ENCODE results near the gene KDR.

DNA sequence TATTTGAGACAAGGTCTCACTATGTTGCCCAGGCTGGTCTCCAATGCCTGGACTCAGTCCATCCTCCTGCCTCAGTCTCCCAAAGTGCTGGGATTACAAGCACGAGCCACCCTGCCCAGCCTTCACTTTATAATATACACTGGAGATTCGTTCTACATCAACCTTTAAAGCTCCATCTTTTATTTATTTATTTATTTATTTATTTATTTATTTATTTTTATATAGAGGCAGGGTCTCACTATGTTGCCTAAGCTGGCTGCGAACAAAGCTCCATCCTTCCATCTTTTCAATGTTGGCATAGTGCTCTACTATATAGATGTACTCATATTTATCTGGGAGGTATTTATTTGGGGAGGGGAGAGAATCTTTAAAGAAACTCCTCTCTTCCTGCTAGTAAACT, 1.7 kb upstream of the KDR start:
- TF ChIP-seq, protein P1, sequence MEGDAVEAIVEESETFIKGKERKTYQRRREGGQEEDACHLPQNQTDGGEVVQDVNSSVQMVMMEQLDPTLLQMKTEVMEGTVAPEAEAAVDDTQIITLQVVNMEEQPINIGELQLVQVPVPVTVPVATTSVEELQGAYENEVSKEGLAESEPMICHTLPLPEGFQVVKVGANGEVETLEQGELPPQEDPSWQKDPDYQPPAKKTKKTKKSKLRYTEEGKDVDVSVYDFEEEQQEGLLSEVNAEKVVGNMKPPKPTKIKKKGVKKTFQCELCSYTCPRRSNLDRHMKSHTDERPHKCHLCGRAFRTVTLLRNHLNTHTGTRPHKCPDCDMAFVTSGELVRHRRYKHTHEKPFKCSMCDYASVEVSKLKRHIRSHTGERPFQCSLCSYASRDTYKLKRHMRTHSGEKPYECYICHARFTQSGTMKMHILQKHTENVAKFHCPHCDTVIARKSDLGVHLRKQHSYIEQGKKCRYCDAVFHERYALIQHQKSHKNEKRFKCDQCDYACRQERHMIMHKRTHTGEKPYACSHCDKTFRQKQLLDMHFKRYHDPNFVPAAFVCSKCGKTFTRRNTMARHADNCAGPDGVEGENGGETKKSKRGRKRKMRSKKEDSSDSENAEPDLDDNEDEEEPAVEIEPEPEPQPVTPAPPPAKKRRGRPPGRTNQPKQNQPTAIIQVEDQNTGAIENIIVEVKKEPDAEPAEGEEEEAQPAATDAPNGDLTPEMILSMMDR (IDR thresholded peaks at IDR 0.05) = no peak
- TF ChIP-seq ZFX (IDR thresholded peaks at IDR 0.05; ENCODE audit: borderline replicate concordance) = no peak

Measured in 22Rv1 (cell line).